Stimulated activated CD8-positive, alpha-beta memory T cell treated with anti-CD3 and anti-CD28 coated beads, Interleukin-7, amount 100 ng/mL, for 48 hours (primary cell): ENCODE data around the gene ATAD3A.
A peak's percentile ranks its signal among the peaks of the same experiment; 100 is the strongest.

Experiments
- DNase-seq, 2 donors: peaks; one replicate each; pipeline ENCODE4 v3.0.0-alpha.2; 2020; ENCODE audit warnings: low read depth in 1 of 2; ENCODE audit errors: extremely low read depth in 1 of 2

Gene ATAD3A

GRCh38 chr1:1574721-1575537 is 63.0 kb downstream of the ATAD3A start, which contains the start of gene SSU72:
SSU72 (minus strand) TSS chr1:1574863; CDS start chr1:1574557, 306 bp downstream.
- DNase-seq = peak; percentile 80 to 87

GRCh38 chr1:1577367-1578011 is 65.5 kb downstream of the ATAD3A start:
- no peak for DNase-seq

- DNase-seq = no peak
Observed at GRCh38 chr1:1578371-1578940, 66.5 kb downstream of the ATAD3A start.

- no peak for DNase-seq
Observed at GRCh38 chr1:1582585-1583346, 70.8 kb downstream of the ATAD3A start.

- no peak for DNase-seq
Observed at GRCh38 chr1:1583347-1584010, 71.5 kb downstream of the ATAD3A start.
